Measurements from ENCODE around the gene PRKG1. TPM values are rescaled to one million over a fixed set of nuclear protein-coding genes. Genes with fewer than 3 reads are reported as not detected.

PRKG1 gene
- total and polyA plus RNA-seq, 12 donors, result 3.8 to 48.1 (median 29.9) TPM

GRCh38 chr10:51139176-51139575 is 64.9 kb downstream of the PRKG1 start:
- intact Hi-C loops (cut with DNase I), result no loop called here
- DNase-seq (no peak), ATAC-seq (no peak)
- H3K9me3 ChIP-seq, result no peaks in the 10 kb centered on the region
- H3K36me3 ChIP-seq, result no peaks in the 10 kb centered on the region
- H3K27me3 ChIP-seq, result no peaks in the 10 kb centered on the region
- H3K27ac ChIP-seq, result no peak overlapping the region
- peaks cover 0 to 39% (median 7%) of the 10 kb centered on the region in 9 donors for H3K4me1 ChIP-seq
- H3K4me3 ChIP-seq, result no peak overlapping the region
- no peak for TF ChIP-seq CTCF (IDR thresholded peaks at IDR 0.05)
- 88 to 94% methylated on average over 1 of the region's 1 CpG for whole genome bisulfite sequencing, 2 donors

- Histone ChIP-seq H3K36me3 (no peaks in the 10 kb centered on the region), H3K4me1 (peaks cover 0 to 52% (median 16%) of the 10 kb centered on the region in 9 donors), H3K27ac (peak overlapping the region in 2 of 10 donors; percentile 17 to 38), H3K9me3 (no peaks in the 10 kb centered on the region), H3K27me3 (no peaks in the 10 kb centered on the region), H3K4me3 (no peak overlapping the region)
- 65 to 78% methylated on average over 2 of the region's 2 CpGs for WGBS, 2 donors
- ATAC-seq, result peak in 5 of 8 donors; percentile 35 to 47 (median 41)
- intact Hi-C loops (cut with DNase I), result no loop called here
- TF ChIP-seq CTCF (IDR thresholded peaks at IDR 0.05), result no peak
- DNase-seq, result no peak
These were observed 66.7 kb downstream of the PRKG1 start for GRCh38 chr10:51141010-51141409.

GRCh38 chr10:51144161-51144781 is 70.0 kb downstream of the PRKG1 start:
- ATAC-seq (no peak), DNase-seq (no peak)
- TF ChIP-seq CTCF (IDR thresholded peaks at IDR 0.05), result no peak
- no peaks in the 10 kb centered on the region for H3K27me3 ChIP-seq
- H3K36me3 ChIP-seq, result no peaks in the 10 kb centered on the region
- H3K4me1 ChIP-seq, result peaks cover 0 to 62% (median 18%) of the 10 kb centered on the region in 9 donors
- H3K9me3 ChIP-seq, result no peaks in the 10 kb centered on the region
- H3K27ac ChIP-seq, result peak overlapping the region in 2 of 10 donors; percentile 31 to 45
- 94 to 100% methylated on average over 1 of the region's 1 CpG for WGBS, 2 donors
- intact Hi-C loops (cut with DNase I), result no loop called here
- no peak overlapping the region for H3K4me3 ChIP-seq

- intact Hi-C loops (cut with DNase I), result loop anchor here in 2 of 10 donors (5.0 kb wide), 2 partner anchors 43 to 73 kb away; partner anchors contain the start of gene PRKG1 (in 1 of the 2)
- no peak for TF ChIP-seq CTCF (IDR thresholded peaks at IDR 0.05)
- Histone ChIP-seq H3K36me3 (no peaks in the 10 kb centered on the region), H3K27me3 (no peaks in the 10 kb centered on the region), H3K4me3 (no peak overlapping the region), H3K27ac (peak overlapping the region in 8 of 10 donors; percentile 27 to 63 (median 48)), H3K9me3 (peaks cover 0 to 4% (median 0%) of the 10 kb centered on the region in 11 donors), H3K4me1 (peaks cover 0 to 60% (median 18%) of the 10 kb centered on the region in 9 donors)
- DNase-seq, result no peak
- ATAC-seq, result peak in 7 of 8 donors; percentile 25 to 75 (median 60)
- 25 to 27% methylated on average over 7 of the region's 7 CpGs for WGBS, 2 donors
These were observed 71.1 kb downstream of the PRKG1 start for GRCh38 chr10:51145375-51145774.
